Activated CD4-positive, alpha-beta T cell treated with anti-CD3 and anti-CD28 coated beads for 24 hours (primary cell): ENCODE results near the gene RHOBTB1.

ENCODE experiments used
- DNase-seq, 2 donors: peaks; one replicate each; pipeline ENCODE4 v3.0.0-alpha.2; 2020; ENCODE audit warnings: low read depth in 2 of 2

Gene RHOBTB1

GRCh38 chr10:60942134-60942787, 1.7 kb downstream of the RHOBTB1 start:
- no peak for DNase-seq

- no peak for DNase-seq
Measured at GRCh38 chr10:60940446-60940845, 3.5 kb downstream of the RHOBTB1 start.

- no peak for DNase-seq
Measured at GRCh38 chr10:60937784-60938654, 6.0 kb downstream of the RHOBTB1 start.

- DNase-seq = no peak
Measured at GRCh38 chr10:60937022-60937421, 7.0 kb downstream of the RHOBTB1 start.

GRCh38 chr10:60934215-60935175, 9.5 kb downstream of the RHOBTB1 start:
- no peak for DNase-seq

- no peak for DNase-seq
Measured at GRCh38 chr10:60932756-60933155, 11.2 kb downstream of the RHOBTB1 start.

GRCh38 chr10:60930237-60930636, 13.7 kb downstream of the RHOBTB1 start:
- no peak for DNase-seq

GRCh38 chr10:60921633-60922032, 22.4 kb downstream of the RHOBTB1 start:
- no peak for DNase-seq

- DNase-seq = no peak
Measured at GRCh38 chr10:60920479-60920878, 23.5 kb downstream of the RHOBTB1 start.

- no peak for DNase-seq
Measured at GRCh38 chr10:60919551-60919950, 24.4 kb downstream of the RHOBTB1 start.

- no peak for DNase-seq
Measured at GRCh38 chr10:60917331-60918280, 26.4 kb downstream of the RHOBTB1 start.

GRCh38 chr10:60916025-60916424, 28.0 kb downstream of the RHOBTB1 start:
- no peak for DNase-seq

- DNase-seq = no peak
Measured at GRCh38 chr10:60914690-60915141, 29.3 kb downstream of the RHOBTB1 start.

GRCh38 chr10:60913657-60914056, 30.3 kb downstream of the RHOBTB1 start:
- no peak for DNase-seq

- DNase-seq = no peak
Measured at GRCh38 chr10:60913071-60913470, 30.9 kb downstream of the RHOBTB1 start.

- DNase-seq = no peak
Measured at GRCh38 chr10:60911715-60912114, 32.3 kb downstream of the RHOBTB1 start.

GRCh38 chr10:60911216-60911615, 32.8 kb downstream of the RHOBTB1 start:
- no peak for DNase-seq

GRCh38 chr10:60910543-60910942, 33.4 kb downstream of the RHOBTB1 start:
- no peak for DNase-seq

- no peak for DNase-seq
Measured at GRCh38 chr10:60908896-60909295, 35.1 kb downstream of the RHOBTB1 start.

- DNase-seq = no peak
Measured at GRCh38 chr10:60908031-60908430, 36.0 kb downstream of the RHOBTB1 start.

GRCh38 chr10:60907236-60907635, 36.7 kb downstream of the RHOBTB1 start:
- DNase-seq = no peak
